ENCODE data around the gene PRSS12.

PRSS12 gene

DNA sequence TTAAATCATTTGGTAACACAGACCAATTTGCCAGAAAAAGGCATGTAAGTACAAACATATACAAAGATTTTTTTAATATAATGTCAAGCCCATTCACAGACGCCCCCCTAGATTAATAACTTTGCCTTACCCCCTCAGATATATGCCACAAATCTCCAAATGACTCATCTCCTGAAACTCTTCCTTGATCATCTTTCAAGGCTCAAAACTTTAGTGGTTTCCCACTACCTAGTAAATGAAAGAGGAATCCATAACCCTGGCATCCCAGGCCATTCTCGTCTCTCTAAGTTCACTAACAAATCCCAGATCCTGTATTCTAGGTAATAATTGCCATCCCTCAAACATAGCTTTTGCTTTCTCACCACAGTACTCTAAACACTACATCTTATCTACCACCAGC lies 61.9 kb downstream of the PRSS12 start:
- no peak for DNase-seq (ENCODE audit: low read depth)
- in situ Hi-C loops (cut with HindIII; ENCODE audit: low sequenced_read_pairs): no loop called here
- TF ChIP-seq, protein P1, sequence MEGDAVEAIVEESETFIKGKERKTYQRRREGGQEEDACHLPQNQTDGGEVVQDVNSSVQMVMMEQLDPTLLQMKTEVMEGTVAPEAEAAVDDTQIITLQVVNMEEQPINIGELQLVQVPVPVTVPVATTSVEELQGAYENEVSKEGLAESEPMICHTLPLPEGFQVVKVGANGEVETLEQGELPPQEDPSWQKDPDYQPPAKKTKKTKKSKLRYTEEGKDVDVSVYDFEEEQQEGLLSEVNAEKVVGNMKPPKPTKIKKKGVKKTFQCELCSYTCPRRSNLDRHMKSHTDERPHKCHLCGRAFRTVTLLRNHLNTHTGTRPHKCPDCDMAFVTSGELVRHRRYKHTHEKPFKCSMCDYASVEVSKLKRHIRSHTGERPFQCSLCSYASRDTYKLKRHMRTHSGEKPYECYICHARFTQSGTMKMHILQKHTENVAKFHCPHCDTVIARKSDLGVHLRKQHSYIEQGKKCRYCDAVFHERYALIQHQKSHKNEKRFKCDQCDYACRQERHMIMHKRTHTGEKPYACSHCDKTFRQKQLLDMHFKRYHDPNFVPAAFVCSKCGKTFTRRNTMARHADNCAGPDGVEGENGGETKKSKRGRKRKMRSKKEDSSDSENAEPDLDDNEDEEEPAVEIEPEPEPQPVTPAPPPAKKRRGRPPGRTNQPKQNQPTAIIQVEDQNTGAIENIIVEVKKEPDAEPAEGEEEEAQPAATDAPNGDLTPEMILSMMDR (IDR thresholded peaks at IDR 0.05; ENCODE audit: low read depth, low read length, missing control alignments): no peak
- no peak overlapping the region for H3K4me3 ChIP-seq (ENCODE audit: low read depth, low read length)

DNA sequence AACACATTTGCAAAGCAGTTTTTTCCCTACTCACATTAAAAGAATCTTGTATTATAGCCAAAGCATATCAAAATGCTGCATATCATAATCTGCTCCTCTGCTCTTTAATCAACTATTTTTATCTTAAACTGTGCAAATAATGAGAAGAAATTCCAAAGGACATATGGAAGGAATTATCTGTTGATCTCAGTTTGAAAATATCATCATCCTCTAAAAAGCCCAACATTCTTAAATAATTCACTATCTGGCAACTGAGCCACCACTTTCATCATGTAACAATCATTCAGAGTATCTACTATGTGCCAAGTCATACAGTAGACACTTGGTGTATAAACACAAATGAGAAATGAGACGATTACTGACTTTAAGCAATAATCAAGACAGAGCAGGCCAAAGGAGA lies 63.0 kb downstream of the PRSS12 start:
- in situ Hi-C loops (cut with HindIII; ENCODE audit: low sequenced_read_pairs): no loop called here
- no peak for DNase-seq (ENCODE audit: low read depth)
- no peak overlapping the region for H3K4me3 ChIP-seq (ENCODE audit: low read depth, low read length)
- TF ChIP-seq, protein P1 (IDR thresholded peaks at IDR 0.05; ENCODE audit: low read depth, low read length, missing control alignments): no peak

DNA sequence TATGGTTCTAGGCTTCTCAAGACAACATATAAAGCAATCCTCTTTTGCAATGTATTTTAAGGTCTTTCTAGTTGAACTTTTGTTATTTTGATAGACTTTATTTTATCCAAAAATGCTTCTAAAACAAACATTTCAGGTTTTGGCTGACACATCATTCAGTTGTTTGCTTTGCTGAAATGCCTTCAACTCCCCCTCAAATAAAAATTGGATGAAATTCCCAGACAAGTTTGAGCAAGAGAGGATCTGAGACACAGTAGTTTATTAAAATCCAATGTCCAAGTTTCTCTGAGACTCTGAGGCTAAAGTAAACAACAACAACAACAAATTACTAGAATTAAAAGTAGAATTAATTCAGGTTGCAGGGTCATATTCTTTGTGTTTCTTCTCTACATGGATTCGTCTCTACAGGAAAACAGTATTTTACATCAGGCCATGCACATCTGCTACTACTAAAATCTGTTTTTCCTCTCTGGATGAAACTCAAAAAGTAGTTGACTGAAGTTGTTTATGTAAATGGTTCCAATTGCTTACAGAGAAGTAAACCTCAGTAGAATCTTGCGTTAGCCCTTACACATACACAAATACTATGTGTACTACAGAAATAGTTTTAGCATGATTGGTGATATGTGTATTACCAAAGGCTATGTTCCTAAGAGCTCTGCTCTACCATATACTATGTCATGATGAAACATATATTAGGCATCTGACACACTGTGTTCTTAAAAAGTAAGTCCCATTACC lies 64.9 kb downstream of the PRSS12 start:
- in situ Hi-C loops (cut with HindIII; ENCODE audit: low sequenced_read_pairs): no loop called here
- TF ChIP-seq, protein P1 (IDR thresholded peaks at IDR 0.05; ENCODE audit: low read depth, low read length, missing control alignments): no peak
- no peak overlapping the region for H3K4me3 ChIP-seq (ENCODE audit: low read depth, low read length)
- DNase-seq (ENCODE audit: low read depth): no peak

DNA sequence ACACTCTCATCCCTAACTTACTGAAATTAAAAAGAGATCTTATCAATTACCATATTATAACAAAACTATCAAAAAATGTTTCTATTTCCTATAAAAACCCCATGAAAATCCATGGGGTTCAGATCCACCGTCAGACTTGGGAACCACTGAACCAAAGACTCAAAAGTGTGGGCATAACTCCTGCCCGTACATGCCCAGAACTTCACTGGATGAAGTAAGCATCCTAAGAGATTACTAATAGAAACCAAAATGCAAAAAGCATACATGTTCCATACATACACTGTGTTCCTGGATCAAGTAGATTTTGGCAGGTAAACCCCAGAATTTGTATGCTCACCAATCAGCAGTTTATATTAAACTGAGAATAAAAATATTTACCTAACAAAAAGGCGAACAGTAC lies 66.1 kb downstream of the PRSS12 start:
- in situ Hi-C loops (cut with HindIII; ENCODE audit: low sequenced_read_pairs): no loop called here
- no peak for DNase-seq (ENCODE audit: low read depth)
- no peak overlapping the region for H3K4me3 ChIP-seq (ENCODE audit: low read depth, low read length)
- TF ChIP-seq, protein P1 (IDR thresholded peaks at IDR 0.05; ENCODE audit: low read depth, low read length, missing control alignments): no peak

DNA sequence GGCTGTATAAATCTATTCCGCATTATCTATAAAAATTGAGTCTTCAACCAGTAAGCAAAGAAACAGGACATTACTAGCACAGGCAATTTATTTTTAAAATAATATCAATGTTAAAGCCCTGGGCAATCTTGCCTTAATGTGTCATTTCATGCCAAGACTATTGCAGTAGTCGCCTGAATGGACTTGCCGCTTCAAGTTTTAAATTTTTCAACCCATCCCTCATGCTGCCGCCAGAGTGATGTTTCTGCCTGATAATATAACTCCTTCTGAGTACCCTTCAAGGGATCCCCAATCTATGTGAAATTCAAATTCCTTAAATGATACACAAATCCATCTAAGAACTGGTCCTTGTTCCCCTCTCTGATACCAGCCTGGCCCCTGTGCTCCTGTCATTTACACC lies 66.9 kb downstream of the PRSS12 start:
- TF ChIP-seq, protein P1 (IDR thresholded peaks at IDR 0.05; ENCODE audit: low read depth, low read length, missing control alignments): no peak
- no peak overlapping the region for H3K4me3 ChIP-seq (ENCODE audit: low read depth, low read length)
- DNase-seq (ENCODE audit: low read depth): no peak
- in situ Hi-C loops (cut with HindIII; ENCODE audit: low sequenced_read_pairs): no loop called here

DNA sequence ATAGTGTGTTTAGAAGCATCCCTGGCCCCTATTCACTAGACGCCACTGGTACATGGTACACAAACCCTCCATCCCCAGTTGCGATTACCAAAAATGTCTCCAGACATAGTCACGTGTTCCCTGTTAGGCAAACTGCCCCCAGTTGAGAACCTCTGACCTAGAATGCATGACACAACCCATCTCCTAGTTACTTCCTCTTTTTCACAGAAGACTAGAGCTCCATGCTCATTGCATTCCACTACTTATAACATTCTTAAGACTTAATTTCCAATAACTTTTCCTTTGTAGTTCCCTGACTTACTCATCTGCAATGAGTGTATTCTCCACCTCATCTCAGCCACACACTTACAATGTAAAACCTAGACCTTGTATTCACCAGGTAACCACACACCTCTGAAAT lies 68.6 kb downstream of the PRSS12 start:
- TF ChIP-seq, protein P1 (IDR thresholded peaks at IDR 0.05; ENCODE audit: low read depth, low read length, missing control alignments): no peak
- in situ Hi-C loops (cut with HindIII; ENCODE audit: low sequenced_read_pairs): no loop called here
- no peak overlapping the region for H3K4me3 ChIP-seq (ENCODE audit: low read depth, low read length)
- DNase-seq (ENCODE audit: low read depth): no peak

Measured in astrocyte of the cerebellum (primary cell).